SK-N-SH (cell line): Measurements from ENCODE around the gene TRMT1. TPM values are rescaled to one million over a fixed set of nuclear protein-coding genes. Genes with fewer than 3 reads are reported as not detected.

ENCODE experiments used
- CTCF ChIA-PET: fragments of 300-600, 350-600 bp; formaldehyde crosslinking; extraction: SDS; loops from one replicate; lab custom pipeline; 2021; lab: Yijun Ruan, JAX
- POLR2A ChIA-PET: fragments of 350-600 bp; sonication (Branson Sonifier 250); formaldehyde crosslinking; extraction: SDS; loops from one replicate; lab custom pipeline; 2020; ENCODE audit warnings: antibody characterized with exemption, inconsistent platforms; lab: Yijun Ruan, JAX
- DNase-seq: peaks from one replicate; pipeline ENCODE4 v3.0.0; 2012
- H2AFZ ChIP-seq: fragments of 200-600 bp; sonication (generic); 2 replicates; pipeline ENCODE4 v1.8.1; 2016; ENCODE audit warnings: antibody characterized with exemption, mild to moderate bottlenecking, low read depth
- H3F3A ChIP-seq: fragments of 200-600 bp; sonication (generic); replicated peaks from 2 replicates; pipeline ENCODE3; 2016; ENCODE audit warnings: antibody characterized with exemption, mild to moderate bottlenecking; ENCODE audit not compliant: insufficient read depth
- H3K27ac ChIP-seq, 2 experiments: fragments of 200-500 bp in 1 of 2; fragments of 200-600 bp in 1 of 2; sonication (Bioruptor generic) in 1 of 2; sonication (generic), shearing (Covaris generic) in 1 of 2; 2 replicates each; pipeline versions ENCODE4 v1.5.1 to v1.6.1; 2014 to 2016; ENCODE audit warnings: low read depth in 2 of 2, inconsistent platforms in 1 of 2, low read length in 1 of 2, mild to moderate bottlenecking in 1 of 2, mixed read lengths in 1 of 2
- H3K27me3 ChIP-seq: fragments of 200-600 bp; sonication (generic), shearing (Covaris generic); 2 replicates; pipeline ENCODE4 v1.6.1; 2016; ENCODE audit warnings: mixed run types; ENCODE audit not compliant: insufficient read depth
- H3K36me3 ChIP-seq, 2 experiments: fragments of 200-500 bp in 1 of 2; fragments of 200-600 bp in 1 of 2; sonication (Bioruptor generic) in 1 of 2; sonication (generic) in 1 of 2; replicated peaks in 1 of 2; 2 replicates each; pipeline versions ENCODE3 to v1.5.1; 2014 to 2016; ENCODE audit warnings: low read length in 1 of 2, mild to moderate bottlenecking in 1 of 2; ENCODE audit not compliant: insufficient read depth in 2 of 2, control insufficient read depth in 1 of 2
- H3K4me1 ChIP-seq, 2 experiments: fragments of 200-500 bp in 1 of 2; fragments of 200-600 bp in 1 of 2; sonication (Bioruptor generic) in 1 of 2; sonication (generic), shearing (Covaris generic) in 1 of 2; 2 replicates each; pipeline versions ENCODE4 v1.5.1 to v1.6.1; 2014 to 2016; ENCODE audit warnings: low read depth in 1 of 2, low read length in 1 of 2, mixed run types in 1 of 2; ENCODE audit not compliant: insufficient read depth in 2 of 2, control insufficient read depth in 1 of 2
- H3K4me2 ChIP-seq: fragments of 200-600 bp; sonication (generic), shearing (Covaris generic); 2 replicates; pipeline ENCODE4 v1.6.1; 2017; ENCODE audit warnings: mixed run types
- H3K4me3 ChIP-seq, 2 experiments: fragments of 200-500 bp in 1 of 2; fragments of 200-600 bp in 1 of 2; sonication (Bioruptor generic) in 1 of 2; sonication (generic), shearing (Covaris generic) in 1 of 2; 2 replicates each; pipeline versions ENCODE4 v1.5.1 to v1.8.1; 2014 to 2016; ENCODE audit warnings: low read depth in 2 of 2, inconsistent platforms in 1 of 2, low read length in 1 of 2, mild to moderate bottlenecking in 1 of 2, mixed read lengths in 1 of 2, moderate library complexity in 1 of 2
- H3K79me2 ChIP-seq: fragments of 200-600 bp; sonication (generic); 2 replicates; pipeline ENCODE4 v1.8.1; 2017; ENCODE audit warnings: mild to moderate bottlenecking; ENCODE audit not compliant: insufficient read depth
- H3K9ac ChIP-seq: fragments of 200-600 bp; sonication (generic); 2 replicates; pipeline ENCODE4 v1.6.1; 2017; ENCODE audit warnings: mixed run types
- H3K9me2 ChIP-seq: fragments of 200-600 bp; sonication (generic); 2 replicates; pipeline ENCODE4 v1.6.1; 2017; ENCODE audit warnings: mixed run types
- H3K9me3 ChIP-seq: fragments of 200-600 bp; sonication (generic); 2 replicates; pipeline ENCODE4 v1.6.1; 2017; ENCODE audit warnings: mixed run types, mild to moderate bottlenecking, moderate library complexity
- H4K20me1 ChIP-seq: fragments of 200-600 bp; sonication (generic); 2 replicates; pipeline ENCODE4 v1.6.1; 2017; ENCODE audit warnings: mild to moderate bottlenecking, mixed run types; ENCODE audit not compliant: insufficient read depth
- CHD2 ChIP-seq: fragments of 150-350 bp; IDR thresholded peaks from 2 replicates; pipeline ENCODE4 v1.6.1; 2018; ENCODE audit warnings: low read length; ENCODE audit not compliant: partially characterized antibody
- CTCF ChIP-seq: fragments of 200-600 bp; sonication (generic); IDR thresholded peaks from 2 replicates; pipeline ENCODE4 v1.6.1; 2017; ENCODE audit warnings: antibody characterized with exemption, mild to moderate bottlenecking, moderate library complexity
- EP300 ChIP-seq, 2 experiments: IDR thresholded peaks; 2 replicates each; pipeline versions ENCODE4 v1.4.0 to v1.6.1; 2012; ENCODE audit warnings: borderline replicate concordance in 1 of 2, low read depth in 1 of 2, low read length in 1 of 2
- FOXJ3 ChIP-seq: sonication (generic); formaldehyde crosslinking; IDR thresholded peaks from 2 replicates; pipeline ENCODE4 v1.5.1; 2020; ENCODE audit warnings: mild to moderate bottlenecking, missing genetic modification reagents
- REST ChIP-seq: IDR thresholded peaks from 2 replicates; pipeline ENCODE4 v1.6.1; 2012; ENCODE audit warnings: mild to moderate bottlenecking, low read depth, low read length, moderate library complexity
- TCF12 ChIP-seq: IDR thresholded peaks from 2 replicates; pipeline ENCODE4 v1.4.0; 2012
- WGBS: methylation state at CpG from one replicate; pipeline ENCODE4 v1.1.6; 2017; ENCODE audit warnings: low lambda C conversion rate; 5-methylcytosine and 5-hydroxymethylcytosine counted together
- polyA plus RNA-seq, 3 experiments: library from polyadenylated mRNA; depleted of rRNA; stranded (reverse); fragments of >200 nt; gene quantifications; 2 replicates each; pipeline ENCODE4 v1.2.3, GENCODE V29; 2012

The TRMT1 gene
- polyA plus RNA-seq, 1 of the 3 experiments (the other 2 are of a cell fraction): 64.9 TPM

DNA sequence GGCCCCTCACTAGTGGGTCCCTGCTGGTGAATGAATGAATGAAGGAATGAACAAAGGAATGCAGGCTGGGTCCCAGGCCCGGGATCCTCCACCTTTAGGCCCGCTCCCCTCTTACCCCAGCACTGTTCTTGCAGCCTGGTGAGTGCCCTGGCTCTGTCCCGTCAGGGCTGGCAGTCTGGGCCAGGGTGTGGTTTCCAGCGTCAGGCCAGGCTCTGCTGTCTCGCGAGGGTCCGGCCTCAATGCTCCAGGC lies 14.2 kb downstream of the TRMT1 start (continued):
- TF ChIP-seq CHD2: peak; percentile 98
- TF ChIP-seq CTCF: no peak
- TF ChIP-seq TCF12: no peak
- TF ChIP-seq REST: no peak
- no peak for TF ChIP-seq EP300 (IDR thresholded peaks at IDR 0.05; ENCODE audit: borderline replicate concordance in 1 of 2, low read depth in 1 of 2, low read length in 1 of 2)

DNA sequence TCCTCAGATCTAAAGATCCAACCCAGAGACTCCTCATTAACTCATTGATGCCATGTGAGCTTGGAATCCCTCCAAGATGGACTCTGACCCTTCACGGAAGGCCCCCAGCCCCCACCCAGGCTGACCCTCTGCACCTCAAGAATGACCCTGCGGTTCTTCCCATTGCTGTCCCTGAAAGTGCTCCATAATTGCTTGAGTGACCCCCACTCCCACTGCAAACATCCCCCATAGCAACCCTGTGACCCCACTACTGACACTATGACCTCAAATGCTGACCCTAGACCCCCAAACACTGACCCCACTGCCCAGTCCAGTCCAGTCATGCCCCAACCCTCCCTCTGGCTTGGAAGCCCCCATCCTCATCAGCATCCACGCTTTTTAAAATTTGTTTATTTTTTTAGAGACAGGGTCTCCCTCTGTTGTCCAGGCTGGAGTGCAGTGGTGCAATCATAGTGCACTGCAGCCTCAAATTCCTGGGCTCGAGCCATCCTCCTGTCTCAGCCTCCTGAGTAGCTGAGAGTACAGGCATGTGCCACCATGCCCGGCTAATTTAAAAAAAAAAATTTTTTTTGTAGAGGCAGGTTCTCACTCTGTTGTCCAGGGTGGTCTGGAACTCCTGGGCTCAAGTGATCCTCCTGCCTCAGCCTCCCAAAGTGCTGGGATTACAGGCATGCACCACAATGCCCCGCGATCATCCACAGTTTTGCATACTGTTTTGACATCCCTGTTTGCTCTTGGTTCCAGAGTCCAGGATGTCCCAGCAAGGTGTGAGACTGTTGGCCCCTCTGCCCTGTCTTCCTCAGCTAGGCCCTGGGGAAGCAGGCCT lies 14.7 kb downstream of the TRMT1 start:
- peaks cover 0 to 17% of the 10 kb centered on the region in 2 experiments for H3K36me3 ChIP-seq
- no peaks in the 10 kb centered on the region for H3K9me3 ChIP-seq
- TF ChIP-seq FOXJ3 (CRISPR knock-in tag): no peak
- POLR2A ChIA-PET: no interaction called here
- H3K4me3 ChIP-seq: peak overlapping the region; percentile 42 to 51
- H3K79me2 ChIP-seq: peaks cover 12% of the 10 kb centered on the region; the same call in 1 of the 2 replicates
- peak overlapping the region; percentile 81 for H3K4me2 ChIP-seq
- H3K27me3 ChIP-seq: no peaks in the 10 kb centered on the region
- H3K4me1 ChIP-seq: peaks cover 0 to 24% of the 10 kb centered on the region in 2 experiments; a peak in 3 of 4 replicates
- peaks cover 5% of the 10 kb centered on the region for H3F3A ChIP-seq
- CTCF ChIA-PET: interaction anchor here (0.7 to 9.5 kb wide), 12 partner anchors 9 to 220 kb away, joined by 3 to 76 read pairs (median 3); partner anchors contain the start of gene DNASE2
- WGBS: 90% methylated on average over 7 of the region's 7 CpGs
- H3K9ac ChIP-seq: peak overlapping the region; percentile 71
- peak overlapping the region; percentile 40 to 92; a peak in 3 of 4 replicates for H3K27ac ChIP-seq
- no peak for DNase-seq
- no peaks in the 10 kb centered on the region for H3K9me2 ChIP-seq
- peak overlapping the region; percentile 32; the same call in 1 of the 2 replicates for H2AFZ ChIP-seq
- H4K20me1 ChIP-seq: no peaks in the 10 kb centered on the region
